Gastrocnemius medialis (tissue), 4 donors: Measurements from ENCODE around the gene STX17.

Experiments
- POLR2A ChIP-seq, 2 donors: fragments of 450-650 bp; IDR thresholded peaks; one replicate each; pipeline ENCODE4 v1.6.1; 2017; ENCODE audit warnings: antibody characterized with exemption in 2 of 2, mild to moderate bottlenecking in 2 of 2, moderate library complexity in 2 of 2
- TF ChIP-seq, protein P1 (sequence below), 5 experiments: fragments of 450-650 bp in 3 of 5; fragments of 200-600 bp in 2 of 5; sonication (generic) in 2 of 5; IDR thresholded peaks in 4 of 5; conservative IDR thresholded peaks in 1 of 5; 1 replicate in 4 of 5; 2 replicates in 1 of 5; pipeline ENCODE4 v1.5.1; 2016 to 2019; ENCODE audit warnings: antibody characterized with exemption in 5 of 5, mild to moderate bottlenecking in 3 of 5, moderate library complexity in 3 of 5

DNA sequence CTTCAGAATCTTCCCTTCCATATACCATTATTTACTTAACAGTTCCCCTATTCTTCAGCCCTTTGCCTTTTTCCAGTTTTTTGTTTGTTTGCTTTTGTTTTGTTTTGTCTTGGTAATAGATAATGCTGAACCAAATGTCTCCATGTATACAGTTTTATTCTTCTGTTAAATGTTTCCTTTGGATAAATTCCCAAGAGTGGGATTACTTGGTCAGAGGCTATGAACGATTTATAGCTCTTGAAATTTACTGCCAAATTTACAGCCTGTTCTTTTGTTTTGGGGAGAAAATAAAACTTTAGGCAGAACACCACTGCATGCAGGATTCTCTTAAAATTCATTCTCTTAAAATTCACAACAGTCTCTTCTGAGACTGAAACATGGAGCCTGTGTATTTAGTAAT, 46.2 kb upstream of the STX17 start:
- TF ChIP-seq POLR2A (IDR thresholded peaks at IDR 0.05): no peak
- TF ChIP-seq, protein P1, sequence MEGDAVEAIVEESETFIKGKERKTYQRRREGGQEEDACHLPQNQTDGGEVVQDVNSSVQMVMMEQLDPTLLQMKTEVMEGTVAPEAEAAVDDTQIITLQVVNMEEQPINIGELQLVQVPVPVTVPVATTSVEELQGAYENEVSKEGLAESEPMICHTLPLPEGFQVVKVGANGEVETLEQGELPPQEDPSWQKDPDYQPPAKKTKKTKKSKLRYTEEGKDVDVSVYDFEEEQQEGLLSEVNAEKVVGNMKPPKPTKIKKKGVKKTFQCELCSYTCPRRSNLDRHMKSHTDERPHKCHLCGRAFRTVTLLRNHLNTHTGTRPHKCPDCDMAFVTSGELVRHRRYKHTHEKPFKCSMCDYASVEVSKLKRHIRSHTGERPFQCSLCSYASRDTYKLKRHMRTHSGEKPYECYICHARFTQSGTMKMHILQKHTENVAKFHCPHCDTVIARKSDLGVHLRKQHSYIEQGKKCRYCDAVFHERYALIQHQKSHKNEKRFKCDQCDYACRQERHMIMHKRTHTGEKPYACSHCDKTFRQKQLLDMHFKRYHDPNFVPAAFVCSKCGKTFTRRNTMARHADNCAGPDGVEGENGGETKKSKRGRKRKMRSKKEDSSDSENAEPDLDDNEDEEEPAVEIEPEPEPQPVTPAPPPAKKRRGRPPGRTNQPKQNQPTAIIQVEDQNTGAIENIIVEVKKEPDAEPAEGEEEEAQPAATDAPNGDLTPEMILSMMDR (IDR thresholded peaks at IDR 0.05 in 4 of 5, conservative IDR thresholded peaks at IDR 0.05 in 1 of 5): no peak
